HG02870 (cell line): Measurements from ENCODE around the gene C12orf42.
"Not testable (repeated sequence)": the region's sequence is repeated elsewhere in the genome, so short reads cannot be mapped to it uniquely, and the experiment has no call there.

Experiments used
- ATAC-seq: cut with Tn5 transposase; IDR thresholded peaks from one replicate; pipeline ENCODE4 v1.9.1; 2021; ENCODE audit warnings: mild to moderate bottlenecking, moderate library complexity; ENCODE audit not compliant: unreplicated experiment

C12orf42 gene

DNA sequence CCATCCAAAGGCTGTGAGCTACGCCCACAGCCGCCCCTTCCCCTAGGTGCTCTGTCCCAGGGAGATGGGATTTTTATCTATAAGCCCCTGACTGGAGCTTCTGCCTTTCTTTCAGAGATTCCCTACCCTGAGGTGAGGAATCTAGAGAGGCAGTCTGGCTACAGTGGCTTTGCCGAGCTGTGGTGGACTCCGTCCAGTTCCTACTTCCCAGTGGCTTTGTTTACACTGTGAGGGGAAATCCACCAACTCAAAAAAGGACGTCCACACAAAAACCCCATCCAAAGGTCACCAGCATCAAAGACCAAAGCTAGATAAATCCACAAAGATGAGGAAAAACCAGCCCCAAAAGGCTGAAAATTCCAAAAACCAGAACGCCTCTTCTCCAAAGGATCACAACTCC, 70.1 kb downstream of the C12orf42 start:
- ATAC-seq: not testable (repeated sequence)

GRCh38 chr12:103424849-103425586, 70.8 kb downstream of the C12orf42 start:
- ATAC-seq: not testable (repeated sequence)

- ATAC-seq: no peak
These were observed 72.3 kb downstream of the C12orf42 start for GRCh38 chr12:103423516-103423910.

DNA sequence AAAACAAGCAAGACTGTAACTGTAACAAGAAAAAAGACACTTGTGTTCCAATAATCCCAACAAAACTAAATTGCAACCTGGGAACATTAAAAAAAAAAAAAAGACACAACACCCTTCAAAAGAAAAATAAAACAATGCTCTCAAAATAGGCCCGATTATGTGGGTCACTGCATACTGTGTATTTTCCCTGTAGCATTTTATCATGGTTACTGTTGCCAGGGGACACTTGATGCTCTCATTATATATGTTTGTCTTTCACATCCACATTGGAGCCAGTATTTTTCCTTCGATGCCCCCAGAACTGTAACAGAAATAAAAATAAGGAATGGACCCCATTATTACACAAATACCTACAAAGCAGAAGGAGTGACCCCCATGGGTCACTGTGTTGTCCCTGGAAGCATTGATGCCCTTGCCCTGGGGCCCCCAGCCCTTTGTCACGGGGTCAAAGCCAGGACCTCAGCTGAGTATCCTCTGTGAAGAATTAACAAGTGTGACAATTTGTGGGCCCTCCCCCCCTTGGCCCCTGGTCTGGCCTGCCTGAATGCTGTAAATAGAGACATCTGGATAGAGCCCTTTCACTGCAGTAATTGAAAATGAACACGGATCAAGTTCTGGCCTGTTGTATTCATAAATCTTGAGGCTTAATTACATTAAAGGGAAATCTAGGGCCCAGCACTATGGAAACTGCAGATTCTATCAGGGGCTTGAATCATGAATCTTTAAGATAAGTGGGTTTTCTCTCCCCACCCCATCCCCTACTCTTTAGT, 72.8 kb downstream of the C12orf42 start:
- no peak for ATAC-seq

DNA sequence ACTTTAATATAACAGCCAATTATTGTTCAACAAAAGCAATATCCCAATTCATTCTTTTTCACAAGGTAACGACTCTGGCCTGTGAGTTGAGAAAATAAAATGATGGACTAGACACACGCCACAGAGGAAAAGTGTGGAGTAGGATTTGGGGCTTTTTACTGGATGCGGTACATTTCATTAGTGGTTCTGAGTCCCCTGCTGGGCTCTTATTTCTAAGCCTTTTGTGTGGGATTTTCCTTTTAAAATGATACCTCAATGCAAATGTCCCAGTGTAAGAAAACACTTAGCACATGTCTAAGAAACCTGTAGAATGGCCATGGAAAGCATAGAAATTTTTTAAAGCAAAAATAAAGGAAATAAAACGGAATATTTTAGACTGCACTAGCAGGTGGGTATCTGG, 73.4 kb downstream of the C12orf42 start:
- no peak for ATAC-seq

- ATAC-seq: no peak
These were observed 74.4 kb downstream of the C12orf42 start for GRCh38 chr12:103421402-103421801.

DNA sequence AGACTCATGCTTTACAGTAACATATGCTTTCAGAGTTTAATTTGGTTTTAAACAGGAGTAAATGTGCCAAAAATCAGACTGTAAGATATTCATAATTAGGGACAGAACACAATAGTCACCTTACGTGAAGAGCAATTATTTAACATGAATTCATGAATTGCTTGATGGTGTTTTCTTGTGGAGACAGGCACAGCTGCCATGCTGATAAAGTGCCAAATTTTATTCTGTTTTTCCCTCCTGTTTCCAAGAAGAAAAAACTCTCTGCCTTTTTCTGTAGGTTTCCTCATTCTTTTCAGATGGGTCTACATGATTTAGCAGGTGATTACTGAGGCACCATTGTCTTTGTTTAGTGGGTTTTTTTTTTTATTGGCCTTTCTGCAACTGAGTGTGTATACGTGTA, 80.1 kb downstream of the C12orf42 start:
- no peak for ATAC-seq

GRCh38 chr12:103401421-103401820, 94.3 kb downstream of the C12orf42 start:
- no peak for ATAC-seq

DNA sequence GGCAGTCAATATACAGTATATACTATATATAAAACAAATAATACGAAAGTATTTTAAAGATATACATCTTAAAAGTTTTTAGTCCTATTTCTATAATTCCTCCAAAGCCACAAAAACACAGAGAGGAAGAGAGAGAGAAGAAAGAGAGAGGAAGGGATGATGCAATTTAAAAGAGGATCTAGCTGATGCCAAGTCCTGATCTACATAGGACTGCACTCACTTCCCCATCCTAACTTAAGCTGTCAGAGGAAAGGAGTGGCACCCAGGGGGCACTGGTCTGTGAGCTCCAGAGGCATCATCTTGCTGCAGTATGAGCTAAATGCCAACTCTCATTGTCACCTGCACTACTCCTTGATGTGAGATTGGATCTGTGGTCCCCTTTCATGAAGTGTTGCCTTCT, 95.8 kb downstream of the C12orf42 start:
- ATAC-seq: no peak

DNA sequence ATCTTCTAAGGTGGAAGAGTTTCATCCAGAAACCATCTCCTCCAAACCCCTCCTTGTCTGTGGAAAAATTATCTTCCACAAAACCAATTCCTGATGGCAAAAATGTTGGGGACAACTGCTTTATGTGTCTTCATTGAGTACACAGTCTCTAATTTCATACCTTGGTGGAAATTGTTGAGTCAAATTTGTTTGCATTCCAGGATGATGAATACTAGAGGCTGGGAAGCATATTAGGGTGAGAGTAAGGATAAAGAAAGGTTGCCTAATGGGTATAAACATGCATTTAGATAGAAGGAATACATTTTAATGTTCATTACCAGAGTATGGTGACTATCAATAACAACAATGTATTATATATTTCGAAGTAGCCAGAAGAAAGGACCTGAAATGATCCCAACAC, 98.2 kb downstream of the C12orf42 start:
- no peak for ATAC-seq

DNA sequence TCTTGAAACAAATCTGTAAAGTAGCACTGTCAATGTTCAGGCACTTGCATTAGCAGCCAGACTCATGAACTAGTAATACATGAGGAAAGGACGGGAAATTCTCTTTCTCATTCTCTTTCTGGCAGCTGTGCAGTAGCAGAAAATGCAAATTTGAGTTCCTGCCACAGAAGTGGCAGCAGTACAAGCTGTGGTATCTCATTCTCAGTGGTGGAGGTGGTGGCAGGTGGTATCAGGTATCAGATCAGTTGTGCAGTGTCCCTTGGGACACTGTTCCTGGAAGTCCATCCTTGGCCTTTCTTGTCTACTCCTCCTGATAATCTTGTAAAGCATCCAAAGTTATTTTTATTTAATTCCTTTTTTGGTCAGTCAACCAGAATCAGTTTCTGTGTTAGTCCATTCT, 103.0 kb downstream of the C12orf42 start:
- ATAC-seq: peak; percentile 61

DNA sequence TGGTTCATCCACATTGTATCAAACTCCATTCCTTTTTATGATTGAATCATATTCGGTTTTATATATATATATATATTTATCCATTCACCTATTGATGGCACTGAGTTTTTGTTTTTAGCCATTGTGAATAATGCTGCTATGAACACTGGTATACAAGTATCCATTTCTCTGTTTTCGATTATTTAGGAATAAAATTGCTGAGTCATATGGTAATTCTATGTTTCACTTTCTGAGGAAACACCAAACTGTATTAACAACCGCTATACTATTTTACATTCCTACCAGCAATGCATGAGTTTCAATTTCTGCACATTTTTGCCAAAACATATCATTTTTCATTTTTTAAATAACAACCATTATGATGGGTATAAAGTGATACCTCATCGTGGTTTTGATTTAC, 104.7 kb downstream of the C12orf42 start:
- no peak for ATAC-seq

DNA sequence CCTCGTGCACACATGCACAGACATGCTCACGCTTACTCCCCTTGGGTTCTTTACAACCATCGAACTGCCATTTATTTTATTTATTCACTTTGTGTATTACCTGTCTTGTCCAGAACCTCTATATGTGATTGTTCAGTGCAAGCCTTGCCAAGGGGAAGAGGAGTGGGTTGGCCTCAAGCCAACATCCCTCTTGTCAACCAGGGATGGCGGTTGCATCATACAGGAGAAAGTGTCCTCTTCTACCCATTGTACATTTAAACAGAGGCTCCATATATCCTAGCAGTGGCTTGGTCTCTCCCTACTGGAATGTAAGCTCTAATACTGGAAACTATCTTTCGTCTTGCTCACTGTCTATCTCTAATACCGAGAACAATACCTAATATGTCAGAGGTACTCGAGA, 108.4 kb downstream of the C12orf42 start:
- no peak for ATAC-seq

GRCh38 chr12:103386451-103386850, 109.3 kb downstream of the C12orf42 start:
- ATAC-seq: no peak

DNA sequence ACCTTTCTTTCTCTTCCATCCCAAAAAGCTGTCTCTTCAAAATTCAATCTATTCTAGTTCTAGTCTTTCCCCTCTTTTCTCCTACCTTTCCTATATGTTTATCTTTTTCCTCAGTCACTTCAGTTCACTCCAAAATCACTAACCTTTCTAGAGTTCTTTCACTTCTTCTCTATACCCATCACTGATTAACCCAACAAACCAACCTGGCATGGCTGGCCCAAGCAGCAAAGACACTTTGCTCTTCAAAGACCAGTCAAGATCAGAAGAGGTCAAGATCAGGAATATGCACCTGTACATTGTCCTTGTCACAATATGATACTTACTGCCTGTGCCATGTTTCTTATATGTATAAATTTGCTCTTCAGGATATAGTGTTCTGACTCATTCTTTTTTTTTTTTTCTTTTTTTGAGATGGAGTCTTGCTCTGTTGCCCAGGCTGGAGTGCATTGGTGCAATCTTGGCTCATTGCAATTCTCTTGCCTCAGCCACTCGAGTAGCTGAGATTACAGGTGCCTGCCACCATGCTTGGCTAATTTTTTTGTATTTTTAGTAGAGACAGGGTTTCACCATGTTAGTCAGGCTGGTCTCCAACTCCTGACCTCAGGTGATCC, 112.9 kb downstream of the C12orf42 start:
- no peak for ATAC-seq

DNA sequence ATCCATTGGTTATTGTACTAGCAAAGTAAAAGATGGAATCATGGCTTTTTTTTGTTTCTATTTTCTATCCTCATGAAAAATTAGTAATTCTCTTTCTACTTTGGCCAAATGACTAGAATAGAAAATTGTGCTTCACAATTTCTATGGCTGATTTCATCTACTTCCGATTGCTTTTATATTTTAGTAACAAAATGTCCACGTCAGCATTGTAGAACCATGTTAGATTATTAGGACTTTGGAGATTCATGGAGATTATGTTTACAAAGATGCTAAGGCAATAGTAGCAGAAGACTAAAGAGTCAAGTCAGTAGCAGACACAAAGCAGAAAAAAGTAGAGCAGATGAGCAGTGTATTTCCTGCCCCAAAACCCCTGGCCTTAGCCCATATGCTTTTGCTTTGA, 113.6 kb downstream of the C12orf42 start:
- no peak for ATAC-seq

DNA sequence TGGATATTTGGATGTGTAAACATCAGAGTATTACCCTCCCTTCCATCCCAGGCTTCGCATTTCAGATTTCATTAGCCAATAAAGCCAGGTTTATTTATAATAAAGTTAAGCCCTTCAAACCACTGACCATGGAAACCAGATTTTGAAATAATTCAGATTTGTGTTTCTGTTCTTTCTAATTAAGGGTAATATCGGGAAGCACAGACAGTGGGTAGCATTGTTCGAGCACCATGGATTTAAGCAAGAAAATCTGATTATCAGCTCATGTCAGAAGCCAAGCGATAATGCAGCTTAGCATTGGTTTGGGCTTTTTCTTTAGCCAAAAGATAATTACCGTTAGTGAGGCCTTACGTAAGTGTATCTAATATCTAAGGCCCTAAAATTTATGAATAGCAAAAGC, 116.1 kb downstream of the C12orf42 start:
- no peak for ATAC-seq

DNA sequence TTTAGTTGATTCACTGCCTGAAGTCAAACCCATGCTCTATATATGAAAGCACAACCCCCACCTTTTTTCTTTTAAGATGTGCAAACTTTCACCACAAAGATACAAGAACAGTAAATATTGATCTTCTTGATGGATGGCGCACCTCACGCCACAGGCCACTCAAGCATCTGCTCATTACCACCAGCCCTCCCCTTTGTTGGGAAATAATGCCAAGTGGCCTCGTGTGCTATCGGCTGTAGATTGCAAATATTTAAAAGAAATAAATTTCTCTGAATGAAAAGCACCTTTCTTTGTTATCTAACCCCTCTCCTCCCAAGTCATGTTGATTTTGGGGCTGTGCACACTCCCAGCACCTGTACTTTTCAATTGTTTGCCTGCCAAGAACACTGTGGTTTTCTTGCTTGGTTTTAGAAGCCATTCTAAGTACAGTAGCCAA, 122.7 kb downstream of the C12orf42 start:
- no peak for ATAC-seq

GRCh38 chr12:103369929-103370328, 125.8 kb downstream of the C12orf42 start:
- peak; percentile 58 for ATAC-seq

DNA sequence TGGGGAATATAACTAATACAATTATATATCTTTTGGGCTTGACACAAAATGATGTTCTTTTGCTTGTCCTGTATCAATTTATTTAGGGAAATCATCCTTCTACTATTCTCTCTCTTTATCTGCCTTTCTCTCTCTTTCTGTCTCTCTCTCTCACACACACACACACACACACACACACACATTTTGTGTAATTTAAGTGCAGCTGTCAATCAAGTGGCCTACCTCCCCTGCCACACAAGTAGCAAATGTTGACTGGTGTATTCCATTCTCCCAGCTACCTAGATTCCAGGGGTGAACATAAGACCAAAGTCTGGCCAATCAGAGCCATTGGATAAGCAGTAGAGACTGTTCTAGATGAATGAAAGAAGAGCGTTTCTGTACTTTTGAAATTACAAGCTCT, 127.6 kb downstream of the C12orf42 start:
- ATAC-seq: no peak

- no peak for ATAC-seq
These were observed 141.4 kb downstream of the C12orf42 start for GRCh38 chr12:103354403-103354802.

DNA sequence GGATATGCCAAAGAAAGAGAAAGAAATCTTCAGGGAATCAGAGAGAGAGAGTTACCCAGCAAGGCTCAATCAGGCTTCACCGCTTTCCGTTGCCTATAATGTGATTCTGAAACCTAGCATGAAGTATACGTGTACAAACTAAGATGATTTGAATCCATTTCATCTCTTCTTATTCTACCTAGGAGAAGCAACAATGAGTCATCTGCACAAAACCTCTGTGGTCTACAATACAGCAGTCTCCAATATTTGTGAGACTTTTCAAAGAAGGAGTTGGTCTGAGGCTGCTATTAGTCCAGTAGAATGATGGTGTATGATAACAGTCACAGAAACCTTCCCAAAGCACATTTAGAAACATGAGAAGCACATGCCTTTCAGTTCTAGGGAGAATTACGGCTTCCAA, 141.9 kb downstream of the C12orf42 start:
- no peak for ATAC-seq
